HG03060 (cell line): Measurements from ENCODE around the gene NDUFB6.
"Not testable (repeated sequence)": the region's sequence is repeated elsewhere in the genome, so short reads cannot be mapped to it uniquely, and the experiment has no call there.

ENCODE experiments used
- ATAC-seq: cut with Tn5 transposase; IDR thresholded peaks from one replicate; pipeline ENCODE4 v1.9.1; 2021; ENCODE audit warnings: low read depth, moderate number of reproducible peaks; ENCODE audit not compliant: unreplicated experiment

NDUFB6 gene

GRCh38 chr9:32524892-32525708 is 47.9 kb downstream of the NDUFB6 start:
- ATAC-seq: no peak

- not testable (repeated sequence) for ATAC-seq
Observed at GRCh38 chr9:32524558-32524891, 48.4 kb downstream of the NDUFB6 start.

GRCh38 chr9:32523910-32524309 is 49.0 kb downstream of the NDUFB6 start:
- no peak for ATAC-seq

GRCh38 chr9:32518276-32518675 is 54.7 kb downstream of the NDUFB6 start:
- no peak for ATAC-seq

- ATAC-seq: no peak
Observed at GRCh38 chr9:32516241-32516640, 56.7 kb downstream of the NDUFB6 start.

- no peak for ATAC-seq
Observed at GRCh38 chr9:32508728-32509127, 64.2 kb downstream of the NDUFB6 start.

- no peak for ATAC-seq
Observed at GRCh38 chr9:32503008-32503407, 70.0 kb downstream of the NDUFB6 start.
